ENCODE measurements around the gene CHST3.

DNA sequence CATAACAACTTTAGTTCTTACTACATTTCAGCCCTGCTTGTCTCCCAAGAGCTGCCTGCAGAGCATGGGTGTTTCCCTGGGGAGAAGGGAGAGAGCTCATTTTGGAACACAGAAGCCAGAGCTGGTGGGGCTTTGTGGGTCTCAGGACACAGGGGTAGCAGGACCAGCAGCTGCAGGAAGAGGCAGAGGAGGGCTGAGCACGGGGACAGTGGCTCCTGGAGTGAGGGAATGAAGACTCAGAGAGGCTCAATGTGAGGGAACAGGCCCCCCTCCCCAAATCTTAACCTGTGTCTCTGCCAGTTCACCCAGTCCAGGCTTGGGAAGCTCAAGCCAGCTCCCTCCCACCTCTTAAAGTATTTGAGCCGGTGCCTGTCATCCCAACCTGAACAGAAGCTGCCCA lies 50.0 kb downstream of the CHST3 start:
- no peak for TF ChIP-seq POLR2A (IDR thresholded peaks at IDR 0.05)
- TF ChIP-seq, protein P1, sequence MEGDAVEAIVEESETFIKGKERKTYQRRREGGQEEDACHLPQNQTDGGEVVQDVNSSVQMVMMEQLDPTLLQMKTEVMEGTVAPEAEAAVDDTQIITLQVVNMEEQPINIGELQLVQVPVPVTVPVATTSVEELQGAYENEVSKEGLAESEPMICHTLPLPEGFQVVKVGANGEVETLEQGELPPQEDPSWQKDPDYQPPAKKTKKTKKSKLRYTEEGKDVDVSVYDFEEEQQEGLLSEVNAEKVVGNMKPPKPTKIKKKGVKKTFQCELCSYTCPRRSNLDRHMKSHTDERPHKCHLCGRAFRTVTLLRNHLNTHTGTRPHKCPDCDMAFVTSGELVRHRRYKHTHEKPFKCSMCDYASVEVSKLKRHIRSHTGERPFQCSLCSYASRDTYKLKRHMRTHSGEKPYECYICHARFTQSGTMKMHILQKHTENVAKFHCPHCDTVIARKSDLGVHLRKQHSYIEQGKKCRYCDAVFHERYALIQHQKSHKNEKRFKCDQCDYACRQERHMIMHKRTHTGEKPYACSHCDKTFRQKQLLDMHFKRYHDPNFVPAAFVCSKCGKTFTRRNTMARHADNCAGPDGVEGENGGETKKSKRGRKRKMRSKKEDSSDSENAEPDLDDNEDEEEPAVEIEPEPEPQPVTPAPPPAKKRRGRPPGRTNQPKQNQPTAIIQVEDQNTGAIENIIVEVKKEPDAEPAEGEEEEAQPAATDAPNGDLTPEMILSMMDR (IDR thresholded peaks at IDR 0.05), result no peak

Measured in suprapubic skin (tissue), 3 donors.